ENCODE data around the gene FAF1. TPM values are rescaled to one million over a fixed set of nuclear protein-coding genes. Genes with fewer than 3 reads are reported as not detected.

FAF1 gene
- total and polyA plus RNA-seq, 2 of the 8 experiments (the other 6 are each of a cell fraction or from before 2014, with no cell fraction given) = 10.8 to 65.9 TPM

DNA sequence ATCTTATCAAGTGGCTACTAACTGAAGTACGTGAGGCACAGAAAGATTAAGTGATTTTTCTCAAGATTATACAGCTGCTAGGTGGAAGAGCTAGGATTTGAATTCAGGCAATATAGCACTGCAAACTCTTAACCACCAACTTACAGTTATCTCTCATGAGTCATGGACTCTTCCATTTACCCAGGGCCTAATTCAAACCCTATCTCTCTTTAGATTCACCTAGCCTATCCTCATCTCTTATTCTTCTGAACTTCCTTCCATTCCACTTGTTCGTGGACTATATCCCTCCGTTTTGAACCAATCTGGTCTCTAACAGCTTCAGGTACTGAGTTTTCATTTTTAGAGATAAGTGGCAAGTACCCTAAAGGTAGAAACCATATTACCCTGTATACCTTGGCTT, 444.0 kb downstream of the FAF1 start (continued):
- TF ChIP-seq, protein P1, sequence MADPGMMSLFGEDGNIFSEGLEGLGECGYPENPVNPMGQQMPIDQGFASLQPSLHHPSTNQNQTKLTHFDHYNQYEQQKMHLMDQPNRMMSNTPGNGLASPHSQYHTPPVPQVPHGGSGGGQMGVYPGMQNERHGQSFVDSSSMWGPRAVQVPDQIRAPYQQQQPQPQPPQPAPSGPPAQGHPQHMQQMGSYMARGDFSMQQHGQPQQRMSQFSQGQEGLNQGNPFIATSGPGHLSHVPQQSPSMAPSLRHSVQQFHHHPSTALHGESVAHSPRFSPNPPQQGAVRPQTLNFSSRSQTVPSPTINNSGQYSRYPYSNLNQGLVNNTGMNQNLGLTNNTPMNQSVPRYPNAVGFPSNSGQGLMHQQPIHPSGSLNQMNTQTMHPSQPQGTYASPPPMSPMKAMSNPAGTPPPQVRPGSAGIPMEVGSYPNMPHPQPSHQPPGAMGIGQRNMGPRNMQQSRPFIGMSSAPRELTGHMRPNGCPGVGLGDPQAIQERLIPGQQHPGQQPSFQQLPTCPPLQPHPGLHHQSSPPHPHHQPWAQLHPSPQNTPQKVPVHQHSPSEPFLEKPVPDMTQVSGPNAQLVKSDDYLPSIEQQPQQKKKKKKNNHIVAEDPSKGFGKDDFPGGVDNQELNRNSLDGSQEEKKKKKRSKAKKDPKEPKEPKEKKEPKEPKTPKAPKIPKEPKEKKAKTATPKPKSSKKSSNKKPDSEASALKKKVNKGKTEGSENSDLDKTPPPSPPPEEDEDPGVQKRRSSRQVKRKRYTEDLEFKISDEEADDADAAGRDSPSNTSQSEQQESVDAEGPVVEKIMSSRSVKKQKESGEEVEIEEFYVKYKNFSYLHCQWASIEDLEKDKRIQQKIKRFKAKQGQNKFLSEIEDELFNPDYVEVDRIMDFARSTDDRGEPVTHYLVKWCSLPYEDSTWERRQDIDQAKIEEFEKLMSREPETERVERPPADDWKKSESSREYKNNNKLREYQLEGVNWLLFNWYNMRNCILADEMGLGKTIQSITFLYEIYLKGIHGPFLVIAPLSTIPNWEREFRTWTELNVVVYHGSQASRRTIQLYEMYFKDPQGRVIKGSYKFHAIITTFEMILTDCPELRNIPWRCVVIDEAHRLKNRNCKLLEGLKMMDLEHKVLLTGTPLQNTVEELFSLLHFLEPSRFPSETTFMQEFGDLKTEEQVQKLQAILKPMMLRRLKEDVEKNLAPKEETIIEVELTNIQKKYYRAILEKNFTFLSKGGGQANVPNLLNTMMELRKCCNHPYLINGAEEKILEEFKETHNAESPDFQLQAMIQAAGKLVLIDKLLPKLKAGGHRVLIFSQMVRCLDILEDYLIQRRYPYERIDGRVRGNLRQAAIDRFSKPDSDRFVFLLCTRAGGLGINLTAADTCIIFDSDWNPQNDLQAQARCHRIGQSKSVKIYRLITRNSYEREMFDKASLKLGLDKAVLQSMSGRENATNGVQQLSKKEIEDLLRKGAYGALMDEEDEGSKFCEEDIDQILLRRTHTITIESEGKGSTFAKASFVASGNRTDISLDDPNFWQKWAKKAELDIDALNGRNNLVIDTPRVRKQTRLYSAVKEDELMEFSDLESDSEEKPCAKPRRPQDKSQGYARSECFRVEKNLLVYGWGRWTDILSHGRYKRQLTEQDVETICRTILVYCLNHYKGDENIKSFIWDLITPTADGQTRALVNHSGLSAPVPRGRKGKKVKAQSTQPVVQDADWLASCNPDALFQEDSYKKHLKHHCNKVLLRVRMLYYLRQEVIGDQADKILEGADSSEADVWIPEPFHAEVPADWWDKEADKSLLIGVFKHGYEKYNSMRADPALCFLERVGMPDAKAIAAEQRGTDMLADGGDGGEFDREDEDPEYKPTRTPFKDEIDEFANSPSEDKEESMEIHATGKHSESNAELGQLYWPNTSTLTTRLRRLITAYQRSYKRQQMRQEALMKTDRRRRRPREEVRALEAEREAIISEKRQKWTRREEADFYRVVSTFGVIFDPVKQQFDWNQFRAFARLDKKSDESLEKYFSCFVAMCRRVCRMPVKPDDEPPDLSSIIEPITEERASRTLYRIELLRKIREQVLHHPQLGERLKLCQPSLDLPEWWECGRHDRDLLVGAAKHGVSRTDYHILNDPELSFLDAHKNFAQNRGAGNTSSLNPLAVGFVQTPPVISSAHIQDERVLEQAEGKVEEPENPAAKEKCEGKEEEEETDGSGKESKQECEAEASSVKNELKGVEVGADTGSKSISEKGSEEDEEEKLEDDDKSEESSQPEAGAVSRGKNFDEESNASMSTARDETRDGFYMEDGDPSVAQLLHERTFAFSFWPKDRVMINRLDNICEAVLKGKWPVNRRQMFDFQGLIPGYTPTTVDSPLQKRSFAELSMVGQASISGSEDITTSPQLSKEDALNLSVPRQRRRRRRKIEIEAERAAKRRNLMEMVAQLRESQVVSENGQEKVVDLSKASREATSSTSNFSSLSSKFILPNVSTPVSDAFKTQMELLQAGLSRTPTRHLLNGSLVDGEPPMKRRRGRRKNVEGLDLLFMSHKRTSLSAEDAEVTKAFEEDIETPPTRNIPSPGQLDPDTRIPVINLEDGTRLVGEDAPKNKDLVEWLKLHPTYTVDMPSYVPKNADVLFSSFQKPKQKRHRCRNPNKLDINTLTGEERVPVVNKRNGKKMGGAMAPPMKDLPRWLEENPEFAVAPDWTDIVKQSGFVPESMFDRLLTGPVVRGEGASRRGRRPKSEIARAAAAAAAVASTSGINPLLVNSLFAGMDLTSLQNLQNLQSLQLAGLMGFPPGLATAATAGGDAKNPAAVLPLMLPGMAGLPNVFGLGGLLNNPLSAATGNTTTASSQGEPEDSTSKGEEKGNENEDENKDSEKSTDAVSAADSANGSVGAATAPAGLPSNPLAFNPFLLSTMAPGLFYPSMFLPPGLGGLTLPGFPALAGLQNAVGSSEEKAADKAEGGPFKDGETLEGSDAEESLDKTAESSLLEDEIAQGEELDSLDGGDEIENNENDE (IDR thresholded peaks at IDR 0.05; ENCODE audit: insufficient replicate concordance, low read length) = no peak
- TF ChIP-seq HDAC6 (IDR thresholded peaks at IDR 0.05; ENCODE audit: low read depth, low read length) (no peak), KDM4A (IDR thresholded peaks at IDR 0.05; ENCODE audit: low read depth, low read length, severe bottlenecking) (no peak), BCL11A (IDR thresholded peaks at IDR 0.05; ENCODE audit: low read depth in 2 of 2, low read length in 2 of 2) (no peak)

Data from H1 (cell line).